Cardiac fibroblast (primary cell): ENCODE results near the gene EWSR1.

ENCODE experiments used
- DNase-seq, 2 donors: peaks; one replicate each; pipeline versions ENCODE4 v3.0.0 to v3.0.0-alpha.2; 2010; ENCODE audit warnings: low read depth in 2 of 2
- H3K4me3 ChIP-seq, 2 donors: replicated peaks in 1 of 2; 1 replicate in 1 of 2; 2 replicates in 1 of 2; pipeline ENCODE4 v1.5.1; 2011; ENCODE audit warnings: low read depth in 2 of 2, low read length in 2 of 2, mild to moderate bottlenecking in 2 of 2, moderate library complexity in 1 of 2
- CTCF ChIP-seq: IDR thresholded peaks from one replicate; pipeline ENCODE4 v1.5.1; 2011; ENCODE audit warnings: low read depth, mild to moderate bottlenecking, low read length, inconsistent platforms

The EWSR1 gene

GRCh38 chr22:29259253-29259899 is 8.7 kb upstream of the EWSR1 start:
- TF ChIP-seq CTCF: no peak
- no peak for DNase-seq

GRCh38 chr22:29260031-29260560 is 8.0 kb upstream of the EWSR1 start:
- no peak for DNase-seq
- no peak for TF ChIP-seq CTCF
- no peak overlapping the region for H3K4me3 ChIP-seq

More at GRCh38 chr22:29259253-29259899, 8.7 kb upstream of the EWSR1 start:
- no peak overlapping the region for H3K4me3 ChIP-seq

GRCh38 chr22:29260601-29261315 is 7.3 kb upstream of the EWSR1 start:
- H3K4me3 ChIP-seq: no peak overlapping the region
- TF ChIP-seq CTCF: no peak
- peak in 1 of 2 donors; percentile 10 for DNase-seq

GRCh38 chr22:29263791-29264276 is 4.2 kb upstream of the EWSR1 start:
- H3K4me3 ChIP-seq: no peak overlapping the region
- no peak for TF ChIP-seq CTCF
- no peak for DNase-seq

- DNase-seq: no peak
- H3K4me3 ChIP-seq: no peak overlapping the region
- TF ChIP-seq CTCF: no peak
Observed at GRCh38 chr22:29265305-29265704, 2.8 kb upstream of the EWSR1 start.

- H3K4me3 ChIP-seq: no peak overlapping the region
- DNase-seq: peak in 1 of 2 donors; percentile 33
- TF ChIP-seq CTCF: no peak
Observed at GRCh38 chr22:29265929-29266328, 2.1 kb upstream of the EWSR1 start.
